Measurements from ENCODE around the gene ZFR2. TPM values are rescaled to one million over a fixed set of nuclear protein-coding genes. Genes with fewer than 3 reads are reported as not detected.

Gene ZFR2
- total RNA-seq, 4 donors from 2014 or later: not detected

DNA sequence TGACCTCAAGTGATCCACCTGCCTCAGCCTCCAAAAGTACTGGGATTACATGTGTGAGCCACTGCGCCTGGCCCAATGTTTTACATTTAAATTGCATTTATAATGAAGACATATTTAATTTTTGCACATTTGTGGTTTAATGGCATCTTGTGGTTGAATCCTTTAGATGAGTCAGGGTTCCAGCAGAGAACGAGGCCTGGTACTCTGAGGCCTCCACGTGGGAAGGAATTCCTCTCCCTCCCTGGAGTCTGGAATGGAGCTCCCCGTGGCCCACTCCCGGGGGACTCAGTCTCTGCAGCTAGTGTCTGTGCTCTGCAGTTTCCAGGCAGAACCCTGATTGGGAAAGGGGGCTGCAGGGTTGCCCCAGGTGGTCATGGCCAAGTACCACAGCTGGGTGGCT, 24.2 kb downstream of the ZFR2 start:
- WGBS, 2 donors (ENCODE audit: low coverage in 1 of 2): 83% methylated on average over 5 of the region's 5 CpGs; no CpG with 5 or more reads in 1 of the 2 donors
- Histone ChIP-seq H3K9me3 (no peaks in the 10 kb centered on the region), H3K4me3 (no peak overlapping the region), H3K27ac (no peak overlapping the region), H3K36me3 (no peaks in the 10 kb centered on the region), H3K4me1 (no peaks in the 10 kb centered on the region), H3K27me3 (no peaks in the 10 kb centered on the region)
- intact Hi-C loops (cut with DNase I; ENCODE audit: low total_unique reads): no loop called here
- no peak for DNase-seq
- in situ Hi-C loops (cut with MboI; ENCODE audit: low pct_ligation_motif_present in 1 of 4, low pct_unique_long_range_greater_than_20kb in 1 of 4, low sequenced_read_pairs in 3 of 4): loop anchor here in 1 of 4 donors (25.0 kb wide), 1 partner anchor 368 kb away; no protein-coding TSS in a partner anchor
- TF ChIP-seq CTCF (IDR thresholded peaks at IDR 0.05): no peak
- no peak for TF ChIP-seq EP300 (IDR thresholded peaks at IDR 0.05; ENCODE audit: low read depth)
- no peak for TF ChIP-seq POLR2AphosphoS5 (IDR thresholded peaks at IDR 0.05)
- no peak for TF ChIP-seq POLR2A (IDR thresholded peaks at IDR 0.05)

GRCh38 chr19:3842948-3843347, 25.9 kb downstream of the ZFR2 start:
- Histone ChIP-seq H3K9me3 (no peaks in the 10 kb centered on the region), H3K36me3 (no peaks in the 10 kb centered on the region), H3K4me3 (no peak overlapping the region), H3K27ac (no peak overlapping the region), H3K4me1 (no peaks in the 10 kb centered on the region), H3K27me3 (no peaks in the 10 kb centered on the region)
- in situ Hi-C loops (cut with MboI; ENCODE audit: low pct_ligation_motif_present in 1 of 4, low pct_unique_long_range_greater_than_20kb in 1 of 4, low sequenced_read_pairs in 3 of 4) (loop anchor here in 1 of 4 donors (25.0 kb wide), 1 partner anchor 369 kb away; no protein-coding TSS in a partner anchor), intact Hi-C loops (cut with DNase I; ENCODE audit: low total_unique reads) (no loop called here)
- TF ChIP-seq CTCF (IDR thresholded peaks at IDR 0.05) (no peak), POLR2A (IDR thresholded peaks at IDR 0.05) (no peak), POLR2AphosphoS5 (IDR thresholded peaks at IDR 0.05) (no peak), EP300 (IDR thresholded peaks at IDR 0.05; ENCODE audit: low read depth) (no peak)
- WGBS, 2 donors (ENCODE audit: low coverage in 1 of 2): 83% methylated on average over 11 of the region's 11 CpGs; no CpG with 5 or more reads in 1 of the 2 donors
- DNase-seq: no peak

- Histone ChIP-seq H3K4me3 (no peak overlapping the region), H3K9me3 (no peaks in the 10 kb centered on the region), H3K27ac (no peak overlapping the region), H3K4me1 (no peaks in the 10 kb centered on the region), H3K27me3 (no peaks in the 10 kb centered on the region), H3K36me3 (no peaks in the 10 kb centered on the region)
- in situ Hi-C loops (cut with MboI; ENCODE audit: low pct_ligation_motif_present in 1 of 4, low pct_unique_long_range_greater_than_20kb in 1 of 4, low sequenced_read_pairs in 3 of 4): loop anchor here in 1 of 4 donors (25.0 kb wide), 1 partner anchor 371 kb away; no protein-coding TSS in a partner anchor
- no peak for DNase-seq
- no peak for TF ChIP-seq CTCF (IDR thresholded peaks at IDR 0.05)
- no peak for TF ChIP-seq EP300 (IDR thresholded peaks at IDR 0.05; ENCODE audit: low read depth)
- no peak for TF ChIP-seq POLR2A (IDR thresholded peaks at IDR 0.05)
- TF ChIP-seq POLR2AphosphoS5 (IDR thresholded peaks at IDR 0.05): no peak
- intact Hi-C loops (cut with DNase I; ENCODE audit: low total_unique reads): no loop called here
- 86% methylated on average over 10 of the region's 10 CpGs; no CpG with 5 or more reads in 1 of the 2 donors for WGBS, 2 donors (ENCODE audit: low coverage in 1 of 2)
Observed at GRCh38 chr19:3840804-3841203, 28.0 kb downstream of the ZFR2 start.

GRCh38 chr19:3839941-3840340, 28.9 kb downstream of the ZFR2 start:
- intact Hi-C loops (cut with DNase I; ENCODE audit: low total_unique reads): no loop called here
- 38 to 59% methylated on average over 4 to 13 of the region's 13 CpGs for WGBS, 2 donors (ENCODE audit: low coverage in 1 of 2)
- H3K9me3 ChIP-seq: no peaks in the 10 kb centered on the region
- H3K4me1 ChIP-seq: no peaks in the 10 kb centered on the region
- no peak overlapping the region for H3K27ac ChIP-seq
- no peak overlapping the region for H3K4me3 ChIP-seq
- in situ Hi-C loops (cut with MboI; ENCODE audit: low pct_ligation_motif_present in 1 of 4, low pct_unique_long_range_greater_than_20kb in 1 of 4, low sequenced_read_pairs in 3 of 4): loop anchor here in 1 of 4 donors (25.0 kb wide), 1 partner anchor 372 kb away; no protein-coding TSS in a partner anchor
- H3K27me3 ChIP-seq: no peaks in the 10 kb centered on the region
- H3K36me3 ChIP-seq: no peaks in the 10 kb centered on the region
- TF ChIP-seq POLR2AphosphoS5 (IDR thresholded peaks at IDR 0.05) (no peak), EP300 (IDR thresholded peaks at IDR 0.05; ENCODE audit: low read depth) (no peak), POLR2A (IDR thresholded peaks at IDR 0.05) (no peak), CTCF (IDR thresholded peaks at IDR 0.05) (no peak)
- DNase-seq: no peak

Data from transverse colon (tissue), 4 donors.